B cell (primary cell): ENCODE data around the gene POU2F3.

ENCODE experiments used
- CTCF ChIP-seq: fragments of 200-600 bp; IDR thresholded peaks from one replicate; pipeline ENCODE4 v1.8.0; 2022; ENCODE audit warnings: antibody characterized with exemption, mild to moderate bottlenecking
- EZH2 ChIP-seq: IDR thresholded peaks from 2 replicates; pipeline ENCODE4 v1.6.1; 2012; ENCODE audit warnings: borderline replicate concordance, low read depth, mild to moderate bottlenecking, moderate library complexity, low read length; ENCODE audit not compliant: insufficient read depth, poor library complexity, severe bottlenecking

DNA sequence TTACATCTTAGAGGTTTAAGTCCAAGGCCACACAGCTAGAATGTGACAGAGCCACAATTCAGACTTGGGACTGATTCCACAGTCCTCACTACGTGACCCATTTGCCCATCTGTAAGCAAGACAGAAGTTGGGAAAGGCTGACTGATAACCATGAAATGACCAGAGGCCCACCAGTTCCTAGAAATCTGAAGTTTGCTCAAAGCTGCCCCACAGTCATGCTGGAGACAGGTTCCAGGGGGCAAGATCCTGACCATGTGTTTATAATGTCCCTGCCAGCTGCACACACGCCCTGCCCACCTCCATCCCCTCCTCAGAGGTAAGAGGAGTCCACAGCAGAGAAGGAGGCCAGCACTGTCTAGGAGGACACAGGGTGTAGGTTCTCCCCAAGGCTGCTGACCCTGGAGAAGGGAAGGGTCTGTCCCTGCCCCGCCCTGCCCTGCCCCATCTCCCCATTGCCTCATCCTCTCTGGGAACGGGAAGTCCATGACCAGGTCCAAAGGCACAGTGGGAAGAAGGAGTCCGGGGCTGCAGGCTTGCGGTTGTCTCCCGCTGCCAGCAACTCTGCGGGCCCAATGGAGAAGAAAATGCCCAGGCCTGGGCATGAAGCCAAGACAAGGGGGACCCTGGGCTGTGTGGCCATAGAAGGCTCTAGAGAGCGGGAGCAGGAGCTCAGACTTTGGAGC is 41.0 kb upstream of the POU2F3 start:
- TF ChIP-seq CTCF (no peak), EZH2 (no peak)
